ENCODE measurements around the gene CEP162. TPM values are rescaled to one million over a fixed set of nuclear protein-coding genes. Genes with fewer than 3 reads are reported as not detected.

The CEP162 gene
- 10 to 100 TPM in 1 of 2 donors, 1 to 10 TPM in 1; 4.5 to 13.1 TPM for total RNA-seq

DNA sequence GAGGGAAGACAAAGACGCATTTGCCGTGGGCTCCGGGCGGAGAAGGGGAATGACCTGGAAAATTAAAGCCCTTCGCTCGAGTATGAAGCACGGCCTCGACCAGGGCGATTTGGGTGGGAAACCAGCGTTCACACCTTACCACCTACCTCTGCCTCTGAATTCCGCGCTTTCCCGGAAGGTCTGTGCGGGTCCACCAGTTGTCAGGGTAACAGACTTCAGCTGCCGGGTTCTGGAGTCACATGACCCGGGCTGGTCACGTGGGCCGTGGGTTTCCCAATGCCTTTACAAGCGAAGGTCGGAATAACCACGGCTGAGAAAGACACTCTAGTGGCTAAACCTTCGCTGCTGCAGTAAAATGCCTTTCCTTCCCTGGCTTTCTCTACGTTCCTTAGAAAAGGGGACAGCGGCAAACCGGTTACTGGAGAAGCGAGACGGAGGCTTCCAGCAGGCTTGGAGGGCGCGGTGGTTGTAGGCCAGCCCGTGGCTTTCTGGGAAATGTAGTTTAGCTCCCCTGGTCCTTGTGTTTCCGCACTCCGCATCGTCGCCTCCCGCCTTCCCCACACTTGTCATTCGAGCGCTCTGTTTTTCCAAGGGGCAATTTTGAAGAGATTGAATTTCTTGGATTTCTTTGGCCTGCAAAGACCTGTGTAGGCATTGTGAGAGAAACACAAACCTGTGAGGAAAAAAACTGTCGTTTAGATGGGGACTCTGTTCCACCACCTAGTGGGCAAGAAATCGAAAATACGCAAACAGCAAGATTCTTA, at the start of gene CEP162:
TSS of gene CEP162 (minus strand) at position 210 of the 764 bp plus-strand sequence. CDS start 1,250 bp downstream, outside the sequence.
- peak; percentile 93 for DNase-seq (ENCODE audit: low spot score)
- Histone ChIP-seq H3K27ac (peak within 1 kb of the TSS; percentile 83 to 85), H3K36me3 (no peaks in the 10 kb centered on the region), H3K4me1 (replicated peaks) (no peaks in the 10 kb centered on the region), H3K4me3 (peak within 1 kb of the TSS; percentile 63 to 71), H3K9me3 (no peaks in the 10 kb centered on the region), H3K27me3 (replicated peaks; ENCODE audit: insufficient read depth) (no peaks in the 10 kb centered on the region)
- TF ChIP-seq CTCF (IDR thresholded peaks at IDR 0.05), result peak; percentile 46 to 79 (median 67)
- no peak for TF ChIP-seq POLR2A (IDR thresholded peaks at IDR 0.05)
- peak; percentile 60 for TF ChIP-seq POLR2AphosphoS5 (IDR thresholded peaks at IDR 0.05)
- intact Hi-C loops (cut with DNase I), result no loop called here
- WGBS, result under 1% methylated on average over 40 of the region's 40 CpGs

DNA sequence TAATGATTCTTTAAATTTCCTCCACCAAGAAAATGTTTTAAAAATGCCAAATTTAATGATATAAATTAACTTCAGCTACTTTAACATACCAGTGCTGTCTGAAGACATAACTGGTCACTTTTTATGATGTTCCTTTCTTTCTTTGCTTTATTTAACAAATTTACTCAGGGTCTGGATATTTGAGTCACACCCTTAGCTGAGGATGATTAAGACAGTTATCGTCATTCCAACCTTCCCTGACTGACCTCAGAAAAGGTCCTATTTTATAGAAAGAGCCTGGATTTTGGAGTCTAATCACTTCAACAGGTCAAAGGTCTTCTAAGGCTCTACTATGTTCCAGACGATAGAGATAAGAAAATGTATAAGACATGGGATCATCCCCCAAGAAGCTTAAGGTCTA, 47.4 kb upstream of the CEP162 start:
- H3K9me3 ChIP-seq, result no peaks in the 10 kb centered on the region
- intact Hi-C loops (cut with DNase I), result no loop called here
- 73% methylated on average over 2 of the region's 2 CpGs for WGBS

DNA sequence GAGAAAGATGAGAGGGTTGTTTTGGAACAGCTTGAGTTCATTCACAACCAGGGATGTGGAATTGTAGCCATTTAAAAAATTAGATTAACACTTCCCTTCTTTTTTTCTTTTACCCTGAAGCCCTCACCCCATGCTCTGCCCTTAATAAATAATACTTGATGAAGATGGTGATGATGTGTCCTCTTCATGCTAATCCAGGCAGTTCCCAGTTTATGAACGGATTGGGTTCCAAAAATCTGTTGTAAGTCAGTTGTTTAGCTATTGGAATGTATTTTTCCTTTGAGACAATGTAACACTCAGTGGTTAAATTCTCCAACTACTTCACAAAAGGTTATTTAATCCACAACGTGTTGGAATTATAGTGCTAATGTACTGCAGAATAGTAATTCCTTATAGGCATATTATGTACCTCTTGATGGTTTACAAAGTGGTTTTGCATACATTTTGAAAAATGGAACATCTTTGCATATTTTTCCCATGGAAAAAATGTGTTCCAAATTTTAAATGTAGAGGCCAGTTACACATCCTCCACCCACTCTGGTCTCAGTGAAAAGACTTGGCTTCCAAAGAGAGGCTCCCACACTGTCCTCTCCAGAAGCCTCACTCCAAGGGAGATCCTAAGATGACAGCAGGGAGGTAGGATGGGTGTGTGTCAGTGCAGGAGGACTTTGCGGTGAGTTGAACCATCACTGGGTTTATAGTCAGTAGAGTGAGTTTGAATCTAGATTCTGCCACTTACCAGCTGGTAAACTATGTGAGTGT, 45.8 kb upstream of the CEP162 start:
- intact Hi-C loops (cut with DNase I), result no loop called here
- TF ChIP-seq POLR2A (IDR thresholded peaks at IDR 0.05), result no peak
- no peaks in the 10 kb centered on the region for H3K27me3 ChIP-seq (replicated peaks; ENCODE audit: insufficient read depth)
- H3K27ac ChIP-seq, result no peak overlapping the region
- H3K4me1 ChIP-seq (replicated peaks), result no peaks in the 10 kb centered on the region
- no peaks in the 10 kb centered on the region for H3K36me3 ChIP-seq
- H3K9me3 ChIP-seq, result no peaks in the 10 kb centered on the region
- no peak overlapping the region for H3K4me3 ChIP-seq
- no peak for DNase-seq (ENCODE audit: low spot score)
- 73% methylated on average over 3 of the region's 3 CpGs for WGBS

More for the DNA sequence above, 47.4 kb upstream of the CEP162 start:
- Histone ChIP-seq H3K4me3 (no peak overlapping the region), H3K36me3 (no peaks in the 10 kb centered on the region), H3K27ac (no peak overlapping the region), H3K4me1 (replicated peaks) (no peaks in the 10 kb centered on the region), H3K27me3 (replicated peaks; ENCODE audit: insufficient read depth) (no peaks in the 10 kb centered on the region)
- no peak for DNase-seq (ENCODE audit: low spot score)
- TF ChIP-seq POLR2A (IDR thresholded peaks at IDR 0.05), result no peak
- no peak for TF ChIP-seq POLR2AphosphoS5 (IDR thresholded peaks at IDR 0.05)
- no peak for TF ChIP-seq CTCF (IDR thresholded peaks at IDR 0.05)

GRCh38 chr6:84272298-84272697, 44.9 kb upstream of the CEP162 start:
- Histone ChIP-seq H3K27me3 (replicated peaks; ENCODE audit: insufficient read depth) (no peaks in the 10 kb centered on the region), H3K36me3 (no peaks in the 10 kb centered on the region), H3K27ac (no peak overlapping the region), H3K9me3 (no peaks in the 10 kb centered on the region), H3K4me3 (no peak overlapping the region), H3K4me1 (replicated peaks) (no peaks in the 10 kb centered on the region)
- TF ChIP-seq POLR2AphosphoS5 (IDR thresholded peaks at IDR 0.05) (no peak), POLR2A (IDR thresholded peaks at IDR 0.05) (no peak), CTCF (IDR thresholded peaks at IDR 0.05) (no peak)
- no peak for DNase-seq (ENCODE audit: low spot score)
- WGBS, result 88% methylated on average over 1 of the region's 1 CpG
- intact Hi-C loops (cut with DNase I), result no loop called here

- H3K4me3 ChIP-seq, result no peak overlapping the region
- H3K27ac ChIP-seq, result no peak overlapping the region
- TF ChIP-seq CTCF (IDR thresholded peaks at IDR 0.05) (no peak), POLR2A (IDR thresholded peaks at IDR 0.05) (no peak), POLR2AphosphoS5 (IDR thresholded peaks at IDR 0.05) (no peak)
- H3K36me3 ChIP-seq, result no peaks in the 10 kb centered on the region
- H3K9me3 ChIP-seq, result no peaks in the 10 kb centered on the region
- no peaks in the 10 kb centered on the region for H3K4me1 ChIP-seq (replicated peaks)
- no peak for DNase-seq (ENCODE audit: low spot score)
- no peaks in the 10 kb centered on the region for H3K27me3 ChIP-seq (replicated peaks; ENCODE audit: insufficient read depth)
- intact Hi-C loops (cut with DNase I), result no loop called here
Measured at GRCh38 chr6:84271061-84271716, 43.7 kb upstream of the CEP162 start.
